ENCODE measurements around the gene SIX3. TPM values are rescaled to one million over a fixed set of nuclear protein-coding genes. Genes with fewer than 3 reads are reported as not detected.

Gene SIX3
- polyA plus RNA-seq, 1 of the 3 experiments (the other 2 are of a cell fraction): 0.58 TPM

DNA sequence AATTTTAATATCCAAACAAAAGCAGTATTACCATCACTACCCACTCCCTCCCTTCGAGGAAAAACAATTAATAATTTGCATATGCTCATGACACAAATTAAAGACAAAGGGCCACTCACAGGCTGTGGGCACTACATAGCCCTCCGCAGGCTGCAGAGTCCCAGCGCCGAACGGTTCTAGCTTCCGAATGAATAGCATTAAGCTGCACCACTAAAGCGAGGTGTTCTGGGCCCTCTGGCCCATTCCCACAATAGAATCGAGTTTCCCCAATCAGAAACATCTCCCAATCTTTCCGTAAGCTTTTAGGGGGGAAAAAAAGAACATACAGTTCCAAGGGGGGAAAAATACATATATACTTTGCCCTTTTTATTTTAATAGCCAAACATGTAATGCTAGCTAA is 14.5 kb upstream of the SIX3 start:
- Histone ChIP-seq H3K9ac (no peak overlapping the region), H3K27ac (ENCODE audit: low read depth in 2 of 2, low read length in 1 of 2) (no peak overlapping the region), H3K36me3 (replicated peaks in 1 of 2; ENCODE audit: control insufficient read depth in 1 of 2, insufficient read depth in 2 of 2, low read length in 1 of 2) (no peaks in the 10 kb centered on the region), H4K20me1 (ENCODE audit: insufficient read depth) (no peaks in the 10 kb centered on the region), H3F3A (replicated peaks; ENCODE audit: insufficient read depth) (no peaks in the 10 kb centered on the region), H2AFZ (ENCODE audit: low read depth) (no peak overlapping the region), H3K9me3 (no peaks in the 10 kb centered on the region), H3K4me3 (ENCODE audit: low read depth in 2 of 2, low read length in 1 of 2) (no peak overlapping the region), H3K4me1 (ENCODE audit: control insufficient read depth in 1 of 2, insufficient read depth in 2 of 2, low read depth in 1 of 2, low read length in 1 of 2) (peaks cover 0 to 2% of the 10 kb centered on the region in 2 experiments; a peak in 1 of 4 replicates), H3K9me2 (no peaks in the 10 kb centered on the region), H3K79me2 (ENCODE audit: insufficient read depth) (no peaks in the 10 kb centered on the region), H3K4me2 (no peak overlapping the region), H3K27me3 (ENCODE audit: insufficient read depth) (peaks cover 32% of the 10 kb centered on the region; the same call in 1 of the 2 replicates)
- TF ChIP-seq POLR2AphosphoS5 (IDR thresholded peaks at IDR 0.05; ENCODE audit: low read depth, low read length): no peak
- TF ChIP-seq GATA2 (CRISPR knock-in tag; IDR thresholded peaks at IDR 0.05): no peak
- no peak for TF ChIP-seq CHD2 (IDR thresholded peaks at IDR 0.05; ENCODE audit: low read length, partially characterized antibody)
- no peak for TF ChIP-seq FOSL2 (IDR thresholded peaks at IDR 0.05; ENCODE audit: borderline replicate concordance, low read depth)
- no peak for TF ChIP-seq TAF1 (IDR thresholded peaks at IDR 0.05; ENCODE audit: borderline replicate concordance, low read depth, low read length)
- TF ChIP-seq SIN3A (IDR thresholded peaks at IDR 0.05; ENCODE audit: borderline replicate concordance, low read depth, low read length): no peak
- TF ChIP-seq TEAD4 (IDR thresholded peaks at IDR 0.05; ENCODE audit: borderline replicate concordance, insufficient read depth): no peak
- no peak for TF ChIP-seq GABPA (IDR thresholded peaks at IDR 0.05; ENCODE audit: low read depth)
- no peak for DNase-seq
- ChIA-PET CTCF (interaction anchor here (0.8 to 2.2 kb wide), 6 partner anchors 9 to 448 kb away, joined by 3 to 8 read pairs (median 6); no protein-coding TSS in a partner anchor), POLR2A (no interaction called here)
- 76% methylated on average over 9 of the region's 9 CpGs for WGBS (ENCODE audit: low lambda C conversion rate)

DNA sequence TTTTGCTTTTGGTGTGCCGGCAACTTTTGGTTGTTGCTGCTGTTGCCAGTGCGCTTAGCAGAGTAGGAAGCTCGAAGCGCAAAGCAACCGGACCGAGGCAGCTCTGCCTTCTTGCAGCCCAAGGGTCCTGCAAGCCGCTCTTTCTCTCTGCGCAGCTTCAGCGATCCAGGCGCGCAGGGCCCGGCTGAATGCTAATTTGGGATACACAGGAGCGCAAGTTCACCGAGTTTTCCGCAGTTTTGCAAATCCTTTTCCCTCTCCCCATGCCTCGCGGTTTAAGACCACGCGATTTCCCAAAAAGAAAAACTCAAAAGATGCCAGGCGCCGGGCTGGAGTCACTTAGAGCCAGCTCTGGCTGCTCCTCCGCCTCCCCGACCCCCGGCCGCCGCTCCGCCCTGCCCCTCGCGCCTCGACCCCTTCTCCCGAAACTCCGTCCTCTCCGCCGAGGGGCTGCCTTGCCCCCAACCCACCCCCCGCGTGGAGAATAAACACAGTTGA is 13.5 kb upstream of the SIX3 start:
- Histone ChIP-seq H3K9me3 (no peaks in the 10 kb centered on the region), H3K36me3 (replicated peaks in 1 of 2; ENCODE audit: control insufficient read depth in 1 of 2, insufficient read depth in 2 of 2, low read length in 1 of 2) (no peaks in the 10 kb centered on the region), H3K9me2 (no peaks in the 10 kb centered on the region), H3K4me2 (no peak overlapping the region), H4K20me1 (ENCODE audit: insufficient read depth) (no peaks in the 10 kb centered on the region), H3K9ac (no peak overlapping the region), H2AFZ (ENCODE audit: low read depth) (no peak overlapping the region), H3K27me3 (ENCODE audit: insufficient read depth) (peaks cover 32% of the 10 kb centered on the region; the same call in 1 of the 2 replicates), H3K27ac (ENCODE audit: low read depth in 2 of 2, low read length in 1 of 2) (no peak overlapping the region), H3K4me3 (ENCODE audit: low read depth in 2 of 2, low read length in 1 of 2) (no peak overlapping the region), H3K79me2 (ENCODE audit: insufficient read depth) (no peaks in the 10 kb centered on the region), H3F3A (replicated peaks; ENCODE audit: insufficient read depth) (no peaks in the 10 kb centered on the region), H3K4me1 (ENCODE audit: control insufficient read depth in 1 of 2, insufficient read depth in 2 of 2, low read depth in 1 of 2, low read length in 1 of 2) (peaks cover 0 to 2% of the 10 kb centered on the region in 2 experiments; a peak in 1 of 4 replicates)
- ChIA-PET CTCF (interaction anchor here (1.0 to 2.2 kb wide), 3 partner anchors 45 to 449 kb away, joined by 3 to 8 read pairs (median 4); no protein-coding TSS in a partner anchor), POLR2A (no interaction called here)
- DNase-seq: no peak
- 90% methylated on average over 36 of the region's 36 CpGs for WGBS (ENCODE audit: low lambda C conversion rate)
- TF ChIP-seq TAF1 (IDR thresholded peaks at IDR 0.05; ENCODE audit: borderline replicate concordance, low read depth, low read length): no peak
- no peak for TF ChIP-seq RFX5 (IDR thresholded peaks at IDR 0.05; ENCODE audit: low read length)
- no peak for TF ChIP-seq MXI1 (IDR thresholded peaks at IDR 0.05; ENCODE audit: low read depth, low read length)
- TF ChIP-seq, protein P1, sequence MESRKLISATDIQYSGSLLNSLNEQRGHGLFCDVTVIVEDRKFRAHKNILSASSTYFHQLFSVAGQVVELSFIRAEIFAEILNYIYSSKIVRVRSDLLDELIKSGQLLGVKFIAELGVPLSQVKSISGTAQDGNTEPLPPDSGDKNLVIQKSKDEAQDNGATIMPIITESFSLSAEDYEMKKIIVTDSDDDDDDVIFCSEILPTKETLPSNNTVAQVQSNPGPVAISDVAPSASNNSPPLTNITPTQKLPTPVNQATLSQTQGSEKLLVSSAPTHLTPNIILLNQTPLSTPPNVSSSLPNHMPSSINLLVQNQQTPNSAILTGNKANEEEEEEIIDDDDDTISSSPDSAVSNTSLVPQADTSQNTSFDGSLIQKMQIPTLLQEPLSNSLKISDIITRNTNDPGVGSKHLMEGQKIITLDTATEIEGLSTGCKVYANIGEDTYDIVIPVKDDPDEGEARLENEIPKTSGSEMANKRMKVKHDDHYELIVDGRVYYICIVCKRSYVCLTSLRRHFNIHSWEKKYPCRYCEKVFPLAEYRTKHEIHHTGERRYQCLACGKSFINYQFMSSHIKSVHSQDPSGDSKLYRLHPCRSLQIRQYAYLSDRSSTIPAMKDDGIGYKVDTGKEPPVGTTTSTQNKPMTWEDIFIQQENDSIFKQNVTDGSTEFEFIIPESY (IDR thresholded peaks at IDR 0.05; ENCODE audit: borderline replicate concordance, low read depth): no peak
- TF ChIP-seq, protein P2, sequence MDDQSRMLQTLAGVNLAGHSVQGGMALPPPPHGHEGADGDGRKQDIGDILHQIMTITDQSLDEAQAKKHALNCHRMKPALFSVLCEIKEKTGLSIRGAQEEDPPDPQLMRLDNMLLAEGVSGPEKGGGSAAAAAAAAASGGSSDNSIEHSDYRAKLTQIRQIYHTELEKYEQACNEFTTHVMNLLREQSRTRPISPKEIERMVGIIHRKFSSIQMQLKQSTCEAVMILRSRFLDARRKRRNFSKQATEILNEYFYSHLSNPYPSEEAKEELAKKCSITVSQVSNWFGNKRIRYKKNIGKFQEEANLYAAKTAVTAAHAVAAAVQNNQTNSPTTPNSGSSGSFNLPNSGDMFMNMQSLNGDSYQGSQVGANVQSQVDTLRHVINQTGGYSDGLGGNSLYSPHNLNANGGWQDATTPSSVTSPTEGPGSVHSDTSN (IDR thresholded peaks at IDR 0.05): no peak
- no peak for TF ChIP-seq POLR2AphosphoS5 (IDR thresholded peaks at IDR 0.05; ENCODE audit: low read depth, low read length)
- TF ChIP-seq ELF1 (IDR thresholded peaks at IDR 0.05): no peak
- no peak for TF ChIP-seq NFIC (IDR thresholded peaks at IDR 0.05; ENCODE audit: borderline replicate concordance)
- TF ChIP-seq, protein P3, sequence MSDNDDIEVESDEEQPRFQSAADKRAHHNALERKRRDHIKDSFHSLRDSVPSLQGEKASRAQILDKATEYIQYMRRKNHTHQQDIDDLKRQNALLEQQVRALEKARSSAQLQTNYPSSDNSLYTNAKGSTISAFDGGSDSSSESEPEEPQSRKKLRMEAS (IDR thresholded peaks at IDR 0.05; ENCODE audit: low read depth): no peak
- TF ChIP-seq MEF2A (IDR thresholded peaks at IDR 0.05; ENCODE audit: borderline replicate concordance, low read depth): no peak
- TF ChIP-seq TCF12 (IDR thresholded peaks at IDR 0.05): no peak
- no peak for TF ChIP-seq GATA2 (CRISPR knock-in tag; IDR thresholded peaks at IDR 0.05)
- TF ChIP-seq, protein P4, sequence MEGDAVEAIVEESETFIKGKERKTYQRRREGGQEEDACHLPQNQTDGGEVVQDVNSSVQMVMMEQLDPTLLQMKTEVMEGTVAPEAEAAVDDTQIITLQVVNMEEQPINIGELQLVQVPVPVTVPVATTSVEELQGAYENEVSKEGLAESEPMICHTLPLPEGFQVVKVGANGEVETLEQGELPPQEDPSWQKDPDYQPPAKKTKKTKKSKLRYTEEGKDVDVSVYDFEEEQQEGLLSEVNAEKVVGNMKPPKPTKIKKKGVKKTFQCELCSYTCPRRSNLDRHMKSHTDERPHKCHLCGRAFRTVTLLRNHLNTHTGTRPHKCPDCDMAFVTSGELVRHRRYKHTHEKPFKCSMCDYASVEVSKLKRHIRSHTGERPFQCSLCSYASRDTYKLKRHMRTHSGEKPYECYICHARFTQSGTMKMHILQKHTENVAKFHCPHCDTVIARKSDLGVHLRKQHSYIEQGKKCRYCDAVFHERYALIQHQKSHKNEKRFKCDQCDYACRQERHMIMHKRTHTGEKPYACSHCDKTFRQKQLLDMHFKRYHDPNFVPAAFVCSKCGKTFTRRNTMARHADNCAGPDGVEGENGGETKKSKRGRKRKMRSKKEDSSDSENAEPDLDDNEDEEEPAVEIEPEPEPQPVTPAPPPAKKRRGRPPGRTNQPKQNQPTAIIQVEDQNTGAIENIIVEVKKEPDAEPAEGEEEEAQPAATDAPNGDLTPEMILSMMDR (IDR thresholded peaks at IDR 0.05): no peak
- no peak for TF ChIP-seq RXRA (IDR thresholded peaks at IDR 0.05; ENCODE audit: borderline replicate concordance, low read depth)
- no peak for TF ChIP-seq YY1 (IDR thresholded peaks at IDR 0.05; ENCODE audit: low read depth)
- TF ChIP-seq RAD21 (IDR thresholded peaks at IDR 0.05; ENCODE audit: low read length): no peak
- no peak for TF ChIP-seq CHD2 (IDR thresholded peaks at IDR 0.05; ENCODE audit: low read length, partially characterized antibody)
